Neural cell (in vitro differentiated cells): ENCODE results near the gene GNAQ. TPM values are rescaled to one million over a fixed set of nuclear protein-coding genes. Genes with fewer than 3 reads are reported as not detected.

Source experiments
- H2AFZ ChIP-seq: fragments of 200-600, 300-800 bp; sonication (generic), shearing (Covaris generic); 2 replicates; pipeline ENCODE4 v1.6.0; 2014; ENCODE audit warnings: low read depth, mild to moderate bottlenecking, antibody characterized with exemption, low read length, moderate library complexity
- H3F3A ChIP-seq: fragments of 200-600 bp; shearing (Covaris generic); 2 replicates; pipeline ENCODE4 v1.6.1; 2016; ENCODE audit warnings: mild to moderate bottlenecking, moderate library complexity, mixed read lengths, antibody characterized with exemption, low read length; ENCODE audit not compliant: insufficient read depth, poor library complexity, severe bottlenecking
- H3K27ac ChIP-seq: fragments of 200-600, 300-800 bp; sonication (generic), shearing (Covaris generic); 2 replicates; pipeline ENCODE4 v1.5.1; 2014; ENCODE audit warnings: mild to moderate bottlenecking, low read length, moderate library complexity
- H3K27me3 ChIP-seq: fragments of 300-800, 200-600 bp; sonication (generic), shearing (Covaris generic); 2 replicates; pipeline ENCODE4 v1.6.0; 2014; ENCODE audit warnings: mild to moderate bottlenecking, low read depth, low read length, moderate library complexity; ENCODE audit not compliant: insufficient read depth
- H3K36me3 ChIP-seq: fragments of 300-800, 200-600 bp; sonication (generic), shearing (Covaris generic); 2 replicates; pipeline ENCODE4 v1.5.1; 2014; ENCODE audit warnings: mild to moderate bottlenecking, antibody characterized with exemption, low read length, moderate library complexity; ENCODE audit not compliant: insufficient read depth
- H3K4me2 ChIP-seq: fragments of 300-800, 200-600 bp; sonication (generic), shearing (Covaris generic); 2 replicates; pipeline ENCODE4 v1.6.0; 2014; ENCODE audit warnings: mild to moderate bottlenecking, low read length
- H3K4me3 ChIP-seq: fragments of 300-800, 200-600 bp; sonication (generic), shearing (Covaris generic); 2 replicates; pipeline ENCODE4 v1.5.1; 2014; ENCODE audit warnings: mild to moderate bottlenecking, low read length, moderate library complexity
- H3K79me2 ChIP-seq: fragments of 200-600 bp; shearing (Covaris generic); replicated peaks from 2 replicates; pipeline ENCODE4 v1.6.0; 2014; ENCODE audit warnings: mild to moderate bottlenecking, low read length, moderate library complexity; ENCODE audit not compliant: insufficient read depth
- H3K9ac ChIP-seq: fragments of 300-800, 200-600 bp; sonication (generic), shearing (Covaris generic); 2 replicates; pipeline ENCODE4 v1.6.1; 2016; ENCODE audit warnings: mild to moderate bottlenecking, low read length, mixed read lengths
- H3K9me2 ChIP-seq: fragments of 200-600 bp; shearing (Covaris generic); 2 replicates; pipeline ENCODE4 v1.6.1; 2016; ENCODE audit warnings: mild to moderate bottlenecking, low read length, mixed read lengths; ENCODE audit not compliant: insufficient read depth
- H3K9me3 ChIP-seq: fragments of 200-600, 300-800 bp; sonication (generic), shearing (Covaris generic); 2 replicates; pipeline ENCODE4 v1.6.1; 2016; ENCODE audit warnings: mild to moderate bottlenecking, mixed run types, low read length, moderate library complexity, mixed read lengths
- H4K20me1 ChIP-seq: fragments of 200-600 bp; shearing (Covaris generic); 2 replicates; pipeline ENCODE4 v1.6.1; 2016; ENCODE audit warnings: mild to moderate bottlenecking, mixed run types; ENCODE audit not compliant: insufficient read depth
- EP300 ChIP-seq: fragments of 450-650 bp; conservative IDR thresholded peaks from 2 replicates; pipeline ENCODE4 v1.6.1; 2014; ENCODE audit warnings: antibody characterized with exemption, mild to moderate bottlenecking, moderate library complexity; ENCODE audit not compliant: poor library complexity, severe bottlenecking
- EZH2 ChIP-seq: fragments of 200-600, 300-800 bp; shearing (Covaris generic), sonication (generic); IDR thresholded peaks from 2 replicates; pipeline ENCODE4 v1.6.1; 2014; ENCODE audit warnings: antibody characterized with exemption, low read length, borderline replicate concordance, mild to moderate bottlenecking; ENCODE audit not compliant: insufficient read depth, poor library complexity, severe bottlenecking
- MXI1 ChIP-seq: fragments of 450-650 bp; conservative IDR thresholded peaks from 2 replicates; pipeline ENCODE4 v1.6.1; 2014; ENCODE audit warnings: antibody characterized with exemption, mild to moderate bottlenecking; ENCODE audit not compliant: poor library complexity, severe bottlenecking
- POLR2AphosphoS5 ChIP-seq: IDR thresholded peaks from 2 replicates; pipeline ENCODE4 v1.6.1; 2012
- RAD21 ChIP-seq: fragments of 450-650 bp; conservative IDR thresholded peaks from 2 replicates; pipeline ENCODE4 v1.6.1; 2014; ENCODE audit warnings: antibody characterized with exemption, mild to moderate bottlenecking, moderate library complexity
- SMC3 ChIP-seq: fragments of 450-650 bp; conservative IDR thresholded peaks from 2 replicates; pipeline ENCODE4 v1.6.1; 2014; ENCODE audit warnings: antibody characterized with exemption, mild to moderate bottlenecking, moderate library complexity; ENCODE audit not compliant: poor library complexity
- TAF1 ChIP-seq: IDR thresholded peaks from 2 replicates; pipeline ENCODE4 v1.6.1; 2012; ENCODE audit warnings: low read depth
- polyA plus RNA-seq: library from polyadenylated mRNA; depleted of rRNA; stranded (reverse); fragments of >200 nt; gene quantifications from 2 replicates; pipeline ENCODE4 v1.2.3, GENCODE V29; 2014
- TF ChIP-seq, protein P1 (sequence below): fragments of 450-650 bp; IDR thresholded peaks from 2 replicates; pipeline ENCODE4 v1.5.1; 2014; ENCODE audit warnings: antibody characterized with exemption, mild to moderate bottlenecking, moderate library complexity; ENCODE audit not compliant: poor library complexity, severe bottlenecking
- TF ChIP-seq, protein P2 (sequence below): IDR thresholded peaks from 2 replicates; pipeline ENCODE4 v1.6.1; 2012; ENCODE audit warnings: borderline replicate concordance

The GNAQ gene
- polyA plus RNA-seq, 1 donor from 2014 or later: 86.7 TPM

DNA sequence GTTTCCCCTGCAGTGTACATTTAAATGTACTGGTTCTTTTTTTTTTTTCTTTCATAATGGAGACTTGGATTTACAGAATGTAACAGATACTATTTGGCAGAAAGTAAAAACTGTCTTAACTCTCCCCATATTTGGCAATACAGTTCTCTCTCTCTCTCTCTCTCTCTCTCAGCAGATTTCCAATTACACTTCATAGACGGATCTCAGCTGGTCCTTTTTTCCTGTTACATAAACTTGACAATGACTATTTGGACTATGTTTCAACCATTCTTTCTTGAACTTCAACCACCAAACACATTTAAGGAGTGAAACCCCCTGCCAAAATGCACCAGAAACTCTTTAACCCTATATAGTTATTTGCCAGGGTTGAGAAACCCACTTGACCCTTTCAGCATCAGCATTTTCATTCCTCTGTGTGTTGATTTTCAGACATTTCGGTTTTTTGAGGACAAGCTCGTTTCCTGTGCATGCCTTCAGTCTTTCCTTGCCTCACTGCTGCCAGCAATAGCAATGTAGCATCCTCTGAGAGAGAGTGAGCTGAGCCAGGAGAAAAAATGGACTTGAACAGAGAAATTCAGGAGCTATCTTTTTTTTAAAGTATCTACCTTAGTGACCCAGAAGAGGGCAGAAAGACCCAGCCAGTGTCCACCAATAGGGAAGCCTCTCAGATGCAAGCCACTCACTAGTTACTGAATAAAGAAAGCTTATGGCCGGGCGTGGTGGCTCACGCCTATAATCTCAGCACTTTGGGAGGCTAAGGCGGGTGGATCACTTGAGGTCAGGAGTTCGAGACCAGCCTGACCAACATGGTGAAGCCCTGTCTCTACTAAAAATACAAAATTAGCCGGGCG is 357.4 kb downstream of the GNAQ start:
- TF ChIP-seq, protein P1, sequence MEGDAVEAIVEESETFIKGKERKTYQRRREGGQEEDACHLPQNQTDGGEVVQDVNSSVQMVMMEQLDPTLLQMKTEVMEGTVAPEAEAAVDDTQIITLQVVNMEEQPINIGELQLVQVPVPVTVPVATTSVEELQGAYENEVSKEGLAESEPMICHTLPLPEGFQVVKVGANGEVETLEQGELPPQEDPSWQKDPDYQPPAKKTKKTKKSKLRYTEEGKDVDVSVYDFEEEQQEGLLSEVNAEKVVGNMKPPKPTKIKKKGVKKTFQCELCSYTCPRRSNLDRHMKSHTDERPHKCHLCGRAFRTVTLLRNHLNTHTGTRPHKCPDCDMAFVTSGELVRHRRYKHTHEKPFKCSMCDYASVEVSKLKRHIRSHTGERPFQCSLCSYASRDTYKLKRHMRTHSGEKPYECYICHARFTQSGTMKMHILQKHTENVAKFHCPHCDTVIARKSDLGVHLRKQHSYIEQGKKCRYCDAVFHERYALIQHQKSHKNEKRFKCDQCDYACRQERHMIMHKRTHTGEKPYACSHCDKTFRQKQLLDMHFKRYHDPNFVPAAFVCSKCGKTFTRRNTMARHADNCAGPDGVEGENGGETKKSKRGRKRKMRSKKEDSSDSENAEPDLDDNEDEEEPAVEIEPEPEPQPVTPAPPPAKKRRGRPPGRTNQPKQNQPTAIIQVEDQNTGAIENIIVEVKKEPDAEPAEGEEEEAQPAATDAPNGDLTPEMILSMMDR: no peak
- TF ChIP-seq EP300 (no peak), TAF1 (no peak), POLR2AphosphoS5 (no peak), MXI1 (no peak), SMC3 (no peak), RAD21 (no peak), EZH2 (no peak)
- TF ChIP-seq, protein P2, sequence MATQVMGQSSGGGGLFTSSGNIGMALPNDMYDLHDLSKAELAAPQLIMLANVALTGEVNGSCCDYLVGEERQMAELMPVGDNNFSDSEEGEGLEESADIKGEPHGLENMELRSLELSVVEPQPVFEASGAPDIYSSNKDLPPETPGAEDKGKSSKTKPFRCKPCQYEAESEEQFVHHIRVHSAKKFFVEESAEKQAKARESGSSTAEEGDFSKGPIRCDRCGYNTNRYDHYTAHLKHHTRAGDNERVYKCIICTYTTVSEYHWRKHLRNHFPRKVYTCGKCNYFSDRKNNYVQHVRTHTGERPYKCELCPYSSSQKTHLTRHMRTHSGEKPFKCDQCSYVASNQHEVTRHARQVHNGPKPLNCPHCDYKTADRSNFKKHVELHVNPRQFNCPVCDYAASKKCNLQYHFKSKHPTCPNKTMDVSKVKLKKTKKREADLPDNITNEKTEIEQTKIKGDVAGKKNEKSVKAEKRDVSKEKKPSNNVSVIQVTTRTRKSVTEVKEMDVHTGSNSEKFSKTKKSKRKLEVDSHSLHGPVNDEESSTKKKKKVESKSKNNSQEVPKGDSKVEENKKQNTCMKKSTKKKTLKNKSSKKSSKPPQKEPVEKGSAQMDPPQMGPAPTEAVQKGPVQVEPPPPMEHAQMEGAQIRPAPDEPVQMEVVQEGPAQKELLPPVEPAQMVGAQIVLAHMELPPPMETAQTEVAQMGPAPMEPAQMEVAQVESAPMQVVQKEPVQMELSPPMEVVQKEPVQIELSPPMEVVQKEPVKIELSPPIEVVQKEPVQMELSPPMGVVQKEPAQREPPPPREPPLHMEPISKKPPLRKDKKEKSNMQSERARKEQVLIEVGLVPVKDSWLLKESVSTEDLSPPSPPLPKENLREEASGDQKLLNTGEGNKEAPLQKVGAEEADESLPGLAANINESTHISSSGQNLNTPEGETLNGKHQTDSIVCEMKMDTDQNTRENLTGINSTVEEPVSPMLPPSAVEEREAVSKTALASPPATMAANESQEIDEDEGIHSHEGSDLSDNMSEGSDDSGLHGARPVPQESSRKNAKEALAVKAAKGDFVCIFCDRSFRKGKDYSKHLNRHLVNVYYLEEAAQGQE: no peak
- no peaks in the 10 kb centered on the region for H3K9me2 ChIP-seq
- H2AFZ ChIP-seq: no peak overlapping the region
- no peak overlapping the region for H3K4me3 ChIP-seq
- no peaks in the 10 kb centered on the region for H3F3A ChIP-seq
- no peak overlapping the region for H3K4me2 ChIP-seq
- H3K27ac ChIP-seq: no peak overlapping the region
- H3K9ac ChIP-seq: no peak overlapping the region
- no peaks in the 10 kb centered on the region for H3K27me3 ChIP-seq
- H3K36me3 ChIP-seq: no peaks in the 10 kb centered on the region
- H3K9me3 ChIP-seq: no peaks in the 10 kb centered on the region
- H4K20me1 ChIP-seq: no peaks in the 10 kb centered on the region
- H3K79me2 ChIP-seq: no peaks in the 10 kb centered on the region

DNA sequence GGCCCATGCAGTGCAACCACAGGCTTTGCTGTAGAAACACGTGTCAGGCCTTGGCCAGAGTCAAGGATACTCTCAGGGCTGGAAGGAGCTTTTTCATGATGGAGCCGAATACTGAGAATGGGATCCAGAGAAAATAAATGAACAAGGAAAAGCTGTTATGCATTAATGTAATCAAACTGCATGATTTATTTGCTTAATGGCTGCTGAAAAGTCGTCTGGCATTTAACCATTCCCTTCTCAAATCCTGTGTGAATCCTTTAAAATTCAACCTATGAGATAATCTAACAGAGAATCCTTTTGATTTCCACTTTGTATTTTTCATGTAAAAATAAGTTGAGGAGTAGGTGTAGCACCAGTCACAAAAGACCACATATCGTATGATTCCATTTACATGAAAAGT is 359.4 kb downstream of the GNAQ start:
- Histone ChIP-seq H3K36me3 (no peaks in the 10 kb centered on the region), H3K4me3 (no peak overlapping the region), H3K79me2 (no peaks in the 10 kb centered on the region), H3K9me2 (no peaks in the 10 kb centered on the region), H3K4me2 (no peak overlapping the region), H4K20me1 (no peaks in the 10 kb centered on the region), H3F3A (no peaks in the 10 kb centered on the region), H3K9me3 (no peaks in the 10 kb centered on the region), H3K27ac (no peak overlapping the region), H2AFZ (no peak overlapping the region), H3K27me3 (no peaks in the 10 kb centered on the region), H3K9ac (no peak overlapping the region)
- TF ChIP-seq, protein P2: no peak
- TF ChIP-seq POLR2AphosphoS5 (no peak), RAD21 (no peak), EZH2 (no peak), MXI1 (no peak), SMC3 (no peak), TAF1 (no peak), EP300 (no peak)
- TF ChIP-seq, protein P1: no peak
